HEK293 (cell line): ENCODE measurements around the gene EPN1.
A peak's percentile ranks its signal among the peaks of the same experiment; 100 is the strongest.

Experiments
- HIC1 ChIP-seq: fragments of 450-650 bp; formaldehyde crosslinking; IDR thresholded peaks from 2 replicates; pipeline ENCODE4 v1.5.1; 2016; ENCODE audit warnings: missing biosample characterization, missing genetic modification characterization
- PATZ1 ChIP-seq: fragments of 450-650 bp; formaldehyde crosslinking; IDR thresholded peaks from 2 replicates; pipeline ENCODE4 v1.5.1; 2016; ENCODE audit warnings: missing biosample characterization, missing genetic modification characterization
- PRDM10 ChIP-seq: fragments of 450-650 bp; formaldehyde crosslinking; IDR thresholded peaks from 2 replicates; pipeline ENCODE4 v1.5.1; 2016; ENCODE audit warnings: missing biosample characterization, missing genetic modification characterization
- PRDM6 ChIP-seq: fragments of 450-650 bp; formaldehyde crosslinking; IDR thresholded peaks from 2 replicates; pipeline ENCODE4 v1.5.1; 2017; ENCODE audit warnings: missing biosample characterization, missing genetic modification characterization
- TCF7L2 ChIP-seq: IDR thresholded peaks from 2 replicates; pipeline ENCODE4 v1.6.1; 2011; ENCODE audit warnings: low read depth, mild to moderate bottlenecking, inconsistent platforms, low read length, moderate library complexity, borderline replicate concordance
- YY1 ChIP-seq: fragments of 450-650 bp; formaldehyde crosslinking; IDR thresholded peaks from 2 replicates; pipeline ENCODE4 v1.5.1; 2018; ENCODE audit warnings: missing biosample characterization, missing genetic modification characterization
- ZBTB17 ChIP-seq: fragments of 450-650 bp; formaldehyde crosslinking; IDR thresholded peaks from 2 replicates; pipeline ENCODE4 v1.5.1; 2016; ENCODE audit warnings: missing biosample characterization, missing genetic modification characterization
- ZNF138 ChIP-seq: fragments of 450-650 bp; formaldehyde crosslinking; IDR thresholded peaks from 2 replicates; pipeline ENCODE4 v1.5.1; 2016; ENCODE audit warnings: missing biosample characterization, missing genetic modification characterization, borderline replicate concordance
- ZNF2 ChIP-seq: fragments of 450-650 bp; formaldehyde crosslinking; IDR thresholded peaks from 2 replicates; pipeline ENCODE4 v1.5.1; 2016; ENCODE audit warnings: missing biosample characterization, missing genetic modification characterization
- ZNF214 ChIP-seq: fragments of 450-650 bp; formaldehyde crosslinking; IDR thresholded peaks from 2 replicates; pipeline ENCODE4 v1.5.1; 2017; ENCODE audit warnings: missing biosample characterization, mild to moderate bottlenecking, missing genetic modification characterization, borderline replicate concordance
- ZNF23 ChIP-seq: fragments of 450-650 bp; formaldehyde crosslinking; IDR thresholded peaks from 2 replicates; pipeline ENCODE4 v1.5.1; 2016; ENCODE audit warnings: missing biosample characterization, missing genetic modification characterization, borderline replicate concordance
- ZNF280C ChIP-seq: fragments of 450-650 bp; formaldehyde crosslinking; IDR thresholded peaks from 2 replicates; pipeline ENCODE4 v1.5.1; 2016; ENCODE audit warnings: missing biosample characterization, missing genetic modification characterization
- ZNF311 ChIP-seq: fragments of 450-650 bp; formaldehyde crosslinking; IDR thresholded peaks from 2 replicates; pipeline ENCODE4 v1.5.1; 2017; ENCODE audit warnings: missing biosample characterization, missing genetic modification characterization, borderline replicate concordance
- ZNF354C ChIP-seq: fragments of 450-650 bp; formaldehyde crosslinking; IDR thresholded peaks from 2 replicates; pipeline ENCODE4 v1.5.1; 2016; ENCODE audit warnings: missing biosample characterization, missing genetic modification characterization, low read depth, borderline replicate concordance
- ZNF362 ChIP-seq: fragments of 450-650 bp; formaldehyde crosslinking; IDR thresholded peaks from 2 replicates; pipeline ENCODE4 v1.5.1; 2016; ENCODE audit warnings: missing biosample characterization, missing genetic modification characterization
- ZNF366 ChIP-seq: fragments of 450-650 bp; formaldehyde crosslinking; conservative IDR thresholded peaks from 2 replicates; pipeline ENCODE4 v1.5.1; 2016; ENCODE audit warnings: missing biosample characterization, missing genetic modification characterization
- ZNF555 ChIP-seq: fragments of 450-650 bp; formaldehyde crosslinking; conservative IDR thresholded peaks from 2 replicates; pipeline ENCODE4 v1.5.1; 2017; ENCODE audit warnings: missing biosample characterization, mild to moderate bottlenecking, missing genetic modification characterization, inconsistent platforms
- ZNF600 ChIP-seq: fragments of 450-650 bp; formaldehyde crosslinking; IDR thresholded peaks from 2 replicates; pipeline ENCODE4 v1.5.1; 2016; ENCODE audit warnings: missing biosample characterization, missing genetic modification characterization
- ZNF621 ChIP-seq: fragments of 450-650 bp; formaldehyde crosslinking; IDR thresholded peaks from 2 replicates; pipeline ENCODE4 v1.5.1; 2017; ENCODE audit warnings: missing biosample characterization, missing genetic modification characterization
- ZNF623 ChIP-seq: fragments of 450-650 bp; formaldehyde crosslinking; IDR thresholded peaks from 2 replicates; pipeline ENCODE4 v1.5.1; 2016; ENCODE audit warnings: missing biosample characterization, missing genetic modification characterization
- ZNF654 ChIP-seq: fragments of 450-650 bp; formaldehyde crosslinking; IDR thresholded peaks from 2 replicates; pipeline ENCODE4 v1.5.1; 2016; ENCODE audit warnings: low read depth, missing biosample characterization, missing genetic modification characterization
- ZNF76 ChIP-seq: fragments of 450-650 bp; formaldehyde crosslinking; IDR thresholded peaks from 2 replicates; pipeline ENCODE4; 2016; ENCODE audit warnings: low read depth, missing biosample characterization, missing genetic modification characterization, borderline replicate concordance
- ZNF837 ChIP-seq: fragments of 450-650 bp; formaldehyde crosslinking; IDR thresholded peaks from 2 replicates; pipeline ENCODE4 v1.5.1; 2016; ENCODE audit warnings: missing biosample characterization, missing genetic modification characterization
- ZSCAN4 ChIP-seq: fragments of 450-650 bp; formaldehyde crosslinking; IDR thresholded peaks from 2 replicates; pipeline ENCODE4 v1.5.1; 2017; ENCODE audit warnings: missing biosample characterization, missing genetic modification characterization

Gene EPN1

GRCh38 chr19:55642153-55643002 is 32.6 kb upstream of the EPN1 start (continued):
- TF ChIP-seq ZNF280C (tag by site-specific recombination) (no peak), ZNF362 (tag by site-specific recombination) (no peak), HIC1 (no peak), ZNF600 (no peak), ZNF354C (tag by site-specific recombination) (no peak), YY1 (tag by site-specific recombination) (no peak), ZNF555 (tag by site-specific recombination) (no peak), ZNF2 (tag by site-specific recombination) (no peak), PRDM6 (tag by site-specific recombination) (no peak), ZBTB17 (no peak), ZNF366 (peak; percentile 39), ZNF311 (tag by site-specific recombination) (no peak), PRDM10 (tag by site-specific recombination) (no peak), ZNF837 (tag by site-specific recombination) (no peak), ZSCAN4 (tag by site-specific recombination) (no peak), ZNF76 (no peak), ZNF621 (tag by site-specific recombination) (no peak), ZNF214 (no peak), TCF7L2 (no peak), ZNF623 (tag by site-specific recombination) (no peak), ZNF654 (tag by site-specific recombination) (no peak), PATZ1 (tag by site-specific recombination) (no peak; the same call in 1 of the 2 replicates), ZNF138 (tag by site-specific recombination) (no peak), ZNF23 (tag by site-specific recombination) (no peak)
